Mesendoderm (in vitro differentiated cells): ENCODE data around the gene TMC3.

Source experiments
- DNase-seq: peaks from one replicate; pipeline ENCODE4 v3.0.0; 2013
- H2AK5ac ChIP-seq: 2 replicates; pipeline ENCODE4 v1.6.1; 2013; ENCODE audit warnings: low read length, inconsistent platforms
- H2BK120ac ChIP-seq: 2 replicates; pipeline ENCODE4 v1.6.1; 2013; ENCODE audit warnings: low read depth, mild to moderate bottlenecking, low read length, moderate library complexity, mixed read lengths
- H2BK15ac ChIP-seq: replicated peaks from 2 replicates; pipeline ENCODE4 v1.6.1; 2013; ENCODE audit warnings: low read depth, mild to moderate bottlenecking, moderate library complexity
- H2BK5ac ChIP-seq: 2 replicates; pipeline ENCODE4 v1.6.1; 2013; ENCODE audit warnings: low read length, inconsistent platforms
- H3K18ac ChIP-seq: 2 replicates; pipeline ENCODE4 v1.6.1; 2013; ENCODE audit warnings: mild to moderate bottlenecking, low read length, mixed read lengths
- H3K23ac ChIP-seq: one replicate; pipeline ENCODE4 v1.6.1; 2013; ENCODE audit warnings: low read length
- H3K27ac ChIP-seq: 2 replicates; pipeline ENCODE4 v1.5.1; 2013; ENCODE audit warnings: low read depth, mild to moderate bottlenecking, inconsistent platforms, low read length, moderate library complexity
- H3K27me3 ChIP-seq: 2 replicates; pipeline ENCODE4 v1.6.1; 2013; ENCODE audit warnings: low read length, control low read depth, mild to moderate bottlenecking, inconsistent platforms; ENCODE audit not compliant: insufficient read depth, poor library complexity
- H3K36me3 ChIP-seq: 2 replicates; pipeline ENCODE4 v1.6.1; 2013; ENCODE audit warnings: low read length, inconsistent platforms; ENCODE audit not compliant: control insufficient read depth, insufficient read depth
- H3K4ac ChIP-seq: one replicate; pipeline ENCODE4 v1.6.1; 2013; ENCODE audit warnings: low read depth, mild to moderate bottlenecking, low read length, moderate library complexity
- H3K4me1 ChIP-seq: 2 replicates; pipeline ENCODE4 v1.6.1; 2013; ENCODE audit warnings: low read depth, low read length, inconsistent platforms; ENCODE audit not compliant: control insufficient read depth
- H3K4me2 ChIP-seq: 2 replicates; pipeline ENCODE4 v1.6.1; 2013; ENCODE audit warnings: low read length
- H3K4me3 ChIP-seq: 2 replicates; pipeline ENCODE4 v1.5.1; 2013; ENCODE audit warnings: mild to moderate bottlenecking, low read length
- H3K56ac ChIP-seq: one replicate; pipeline ENCODE4 v1.6.1; 2013; ENCODE audit warnings: low read length
- H3K79me1 ChIP-seq: 2 replicates; pipeline ENCODE4 v1.6.1; 2013; ENCODE audit warnings: low read length, inconsistent platforms
- H3K79me2 ChIP-seq: 2 replicates; pipeline ENCODE4 v1.6.1; 2013; ENCODE audit warnings: mild to moderate bottlenecking, low read length; ENCODE audit not compliant: control insufficient read depth, insufficient read depth
- H3K9ac ChIP-seq: 2 replicates; pipeline ENCODE4 v1.6.1; 2013; ENCODE audit warnings: low read length, inconsistent platforms
- H4K5ac ChIP-seq: one replicate; pipeline ENCODE4 v1.6.1; 2013; ENCODE audit warnings: low read length
- H4K8ac ChIP-seq: one replicate; pipeline ENCODE4 v1.6.1; 2013; ENCODE audit warnings: low read depth, mild to moderate bottlenecking, control low read depth, low read length, moderate library complexity
- WGBS: extraction: QIAGEN DNeasy Blood & Tissue Kit; methylation state at CpG from one replicate; pipeline ENCODE4 v1.1.7; 2013; ENCODE audit warnings: low lambda C conversion rate, missing lambda C conversion rate; ENCODE audit not compliant: insufficient coverage; ENCODE audit errors: extremely low coverage; 5-methylcytosine and 5-hydroxymethylcytosine counted together

Gene TMC3

GRCh38 chr15:81312790-81313543 is 61.0 kb downstream of the TMC3 start:
- Histone ChIP-seq H3K27ac (no peak overlapping the region), H3K36me3 (no peaks in the 10 kb centered on the region)

GRCh38 chr15:81311752-81312464 is 62.1 kb downstream of the TMC3 start:
- WGBS, result no CpG with 5 or more reads among the region's 10 CpGs
- H3K36me3 ChIP-seq, result no peaks in the 10 kb centered on the region
- DNase-seq, result no peak

More at GRCh38 chr15:81312790-81313543, 61.0 kb downstream of the TMC3 start:
- Histone ChIP-seq H2AK5ac (no peak overlapping the region), H3K4ac (no peak overlapping the region), H3K4me2 (no peak overlapping the region), H3K27me3 (no peaks in the 10 kb centered on the region), H2BK120ac (no peak overlapping the region), H3K4me3 (no peak overlapping the region), H3K79me2 (no peaks in the 10 kb centered on the region), H2BK5ac (no peak overlapping the region), H3K18ac (no peak overlapping the region), H4K5ac (no peak overlapping the region), H3K79me1 (no peaks in the 10 kb centered on the region), H3K23ac (no peak overlapping the region), H2BK15ac (no peak overlapping the region), H4K8ac (no peak overlapping the region), H3K4me1 (no peaks in the 10 kb centered on the region), H3K56ac (no peak overlapping the region), H3K9ac (no peak overlapping the region)
- peak; percentile 65 for DNase-seq
- no CpG with 5 or more reads among the region's 22 CpGs for WGBS

GRCh38 chr15:81310480-81310879 is 63.5 kb downstream of the TMC3 start:
- Histone ChIP-seq H3K27ac (no peak overlapping the region), H3K18ac (no peak overlapping the region), H3K4ac (no peak overlapping the region), H3K4me1 (no peaks in the 10 kb centered on the region), H3K36me3 (no peaks in the 10 kb centered on the region), H4K5ac (no peak overlapping the region), H2BK5ac (no peak overlapping the region), H3K27me3 (no peaks in the 10 kb centered on the region), H2BK15ac (no peak overlapping the region), H2BK120ac (no peak overlapping the region), H3K23ac (no peak overlapping the region), H4K8ac (no peak overlapping the region), H3K56ac (no peak overlapping the region), H3K4me2 (no peak overlapping the region), H2AK5ac (no peak overlapping the region), H3K79me2 (no peaks in the 10 kb centered on the region), H3K4me3 (no peak overlapping the region), H3K79me1 (no peaks in the 10 kb centered on the region), H3K9ac (no peak overlapping the region)
- no CpG with 5 or more reads among the region's 5 CpGs for WGBS
- DNase-seq, result no peak

More at GRCh38 chr15:81311752-81312464, 62.1 kb downstream of the TMC3 start:
- Histone ChIP-seq H3K18ac (no peak overlapping the region), H3K4ac (no peak overlapping the region), H3K56ac (no peak overlapping the region), H3K4me2 (no peak overlapping the region), H4K5ac (no peak overlapping the region), H2BK120ac (no peak overlapping the region), H2BK15ac (no peak overlapping the region), H3K4me1 (no peaks in the 10 kb centered on the region), H2AK5ac (no peak overlapping the region), H3K79me1 (no peaks in the 10 kb centered on the region), H3K4me3 (no peak overlapping the region), H3K9ac (no peak overlapping the region), H3K27ac (no peak overlapping the region), H3K23ac (no peak overlapping the region), H4K8ac (no peak overlapping the region), H2BK5ac (no peak overlapping the region), H3K79me2 (no peaks in the 10 kb centered on the region), H3K27me3 (no peaks in the 10 kb centered on the region)

- no peak overlapping the region for H3K9ac ChIP-seq
- no peak overlapping the region for H4K8ac ChIP-seq
- no peak overlapping the region for H3K27ac ChIP-seq
- no peaks in the 10 kb centered on the region for H3K27me3 ChIP-seq
- no peak overlapping the region for H2BK15ac ChIP-seq
- no peaks in the 10 kb centered on the region for H3K79me2 ChIP-seq
- no peak overlapping the region for H3K4ac ChIP-seq
- no peak overlapping the region for H2AK5ac ChIP-seq
- no CpG with 5 or more reads among the region's 8 CpGs for WGBS
- H2BK5ac ChIP-seq, result no peak overlapping the region
- no peak overlapping the region for H3K23ac ChIP-seq
- DNase-seq, result no peak
- no peak overlapping the region for H3K4me3 ChIP-seq
- no peak overlapping the region for H2BK120ac ChIP-seq
- H3K56ac ChIP-seq, result no peak overlapping the region
- H3K79me1 ChIP-seq, result no peaks in the 10 kb centered on the region
- no peaks in the 10 kb centered on the region for H3K4me1 ChIP-seq
- no peak overlapping the region for H3K18ac ChIP-seq
- no peak overlapping the region for H4K5ac ChIP-seq
- no peaks in the 10 kb centered on the region for H3K36me3 ChIP-seq
- H3K4me2 ChIP-seq, result no peak overlapping the region
Observed at GRCh38 chr15:81309647-81310450, 64.2 kb downstream of the TMC3 start.

GRCh38 chr15:81308260-81308659 is 65.8 kb downstream of the TMC3 start:
- Histone ChIP-seq H3K27ac (no peak overlapping the region), H3K4me1 (no peaks in the 10 kb centered on the region), H3K36me3 (no peaks in the 10 kb centered on the region), H2BK5ac (no peak overlapping the region), H3K4me2 (no peak overlapping the region), H4K8ac (no peak overlapping the region), H3K4ac (no peak overlapping the region), H3K23ac (no peak overlapping the region), H3K18ac (no peak overlapping the region), H3K4me3 (no peak overlapping the region), H3K56ac (no peak overlapping the region), H4K5ac (no peak overlapping the region), H2AK5ac (no peak overlapping the region), H3K79me2 (no peaks in the 10 kb centered on the region), H3K79me1 (no peaks in the 10 kb centered on the region), H3K27me3 (no peaks in the 10 kb centered on the region), H2BK120ac (no peak overlapping the region), H2BK15ac (no peak overlapping the region), H3K9ac (no peak overlapping the region)
- DNase-seq, result no peak
- WGBS, result no CpG with 5 or more reads among the region's 2 CpGs
